SH-SY5Y (cell line): Measurements from ENCODE around the gene ASB16.

Experiments used
- GATA2 ChIP-seq: IDR thresholded peaks from 2 replicates; pipeline ENCODE4 v1.6.1; 2011; ENCODE audit warnings: mild to moderate bottlenecking, low read depth, low read length
- GATA3 ChIP-seq: IDR thresholded peaks from 2 replicates; pipeline ENCODE4 v1.6.1; 2011; ENCODE audit warnings: low read depth, mild to moderate bottlenecking, low read length, moderate library complexity

ASB16 gene

DNA sequence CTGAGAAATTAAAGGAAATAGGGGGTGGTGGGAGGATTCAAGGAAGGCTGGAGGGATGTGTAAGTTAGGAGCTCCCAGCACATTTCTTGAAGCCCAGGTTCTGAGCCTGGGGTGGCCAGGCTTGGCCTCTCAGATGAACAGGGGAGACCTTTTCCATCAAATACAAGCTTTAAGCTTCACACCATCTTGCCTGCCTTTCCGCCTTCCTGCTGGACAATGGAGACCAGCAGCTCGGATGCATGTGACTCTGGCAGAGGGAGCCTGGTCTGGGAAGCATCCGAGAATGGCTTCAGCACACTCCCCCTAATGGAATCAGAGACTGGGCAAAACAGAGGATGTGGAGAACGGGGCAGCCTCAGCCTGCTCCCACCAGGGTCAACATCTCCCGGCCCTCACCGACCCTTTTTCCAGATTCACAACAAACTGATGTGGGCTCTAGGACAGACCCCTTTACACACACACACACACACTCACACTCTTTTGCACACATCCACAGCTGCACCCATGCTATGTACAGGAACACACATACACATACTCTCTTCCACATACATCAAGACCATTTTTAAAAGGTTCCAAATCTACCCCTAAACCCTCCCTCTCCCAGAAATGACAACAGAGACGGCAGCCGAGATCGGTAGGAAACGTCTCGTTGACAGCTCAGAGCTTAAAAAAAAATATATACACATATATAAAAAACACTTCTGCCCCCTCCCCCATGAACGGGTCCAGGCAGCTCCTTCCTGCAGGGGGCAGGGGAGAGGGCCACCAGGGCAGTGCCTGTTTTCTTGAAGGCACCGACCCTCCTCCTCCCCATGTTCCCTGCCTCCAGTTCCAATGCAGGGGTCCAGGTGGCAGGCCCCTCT is 35.7 kb downstream of the ASB16 start:
- no peak for TF ChIP-seq GATA3

DNA sequence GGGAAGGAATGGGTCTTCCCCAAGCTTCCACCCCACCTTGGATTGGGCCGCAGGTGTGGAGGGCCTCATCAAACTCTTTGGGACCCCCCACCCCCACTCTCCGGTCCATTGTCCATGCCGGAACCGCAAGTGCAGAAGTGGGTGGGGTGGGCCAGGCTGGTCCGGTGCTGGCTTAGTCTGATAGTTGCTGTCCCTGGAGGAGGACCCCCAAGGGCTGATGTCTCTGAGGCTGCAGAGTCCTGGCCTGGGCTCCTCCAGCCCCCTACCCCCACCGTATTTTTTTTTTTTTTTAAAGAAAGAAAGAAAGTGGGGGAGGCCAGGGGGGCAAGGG is 36.3 kb downstream of the ASB16 start:
- TF ChIP-seq GATA3 (no peak), GATA2 (no peak)

DNA sequence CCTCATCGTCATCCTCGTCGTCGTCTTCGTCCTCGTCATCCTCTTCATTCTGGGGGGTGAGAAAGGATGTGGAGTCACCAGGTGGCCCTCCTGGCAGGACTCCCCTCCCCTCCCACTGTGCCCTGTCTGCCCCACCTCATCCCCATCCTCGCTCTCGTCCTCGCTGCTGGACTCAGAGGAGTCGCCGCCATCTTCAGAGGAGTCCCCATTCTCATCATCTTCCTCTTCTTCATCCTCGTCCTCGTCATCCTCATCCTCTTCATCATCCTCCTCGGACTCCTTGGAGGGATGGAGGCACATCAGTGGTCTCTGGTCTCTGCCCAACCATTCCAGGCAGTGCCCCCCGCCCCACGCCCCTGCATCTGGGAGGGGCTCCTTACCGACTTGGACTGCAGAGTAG is 36.8 kb downstream of the ASB16 start:
- no peak for TF ChIP-seq GATA2
- TF ChIP-seq GATA3: no peak

DNA sequence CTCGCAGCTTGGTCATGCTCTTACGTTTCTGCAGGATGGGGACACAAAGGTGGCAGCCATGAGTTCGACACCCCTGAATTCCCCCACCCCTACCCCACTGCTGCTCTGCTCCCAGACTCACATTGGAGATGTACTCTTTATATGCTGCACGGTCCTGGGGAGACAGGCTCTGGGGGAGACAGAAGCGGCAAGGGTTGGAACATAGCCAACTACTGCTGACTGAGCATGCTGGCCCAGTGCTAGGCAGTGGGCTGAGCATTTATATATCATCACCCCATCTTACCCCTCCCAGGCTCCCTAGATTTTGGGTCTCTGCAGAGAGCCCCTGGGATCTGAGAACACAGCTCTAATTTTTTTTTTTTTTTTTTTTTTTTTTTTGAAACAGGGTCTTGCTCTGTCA is 37.2 kb downstream of the ASB16 start:
- TF ChIP-seq GATA3 (no peak), GATA2 (no peak)

DNA sequence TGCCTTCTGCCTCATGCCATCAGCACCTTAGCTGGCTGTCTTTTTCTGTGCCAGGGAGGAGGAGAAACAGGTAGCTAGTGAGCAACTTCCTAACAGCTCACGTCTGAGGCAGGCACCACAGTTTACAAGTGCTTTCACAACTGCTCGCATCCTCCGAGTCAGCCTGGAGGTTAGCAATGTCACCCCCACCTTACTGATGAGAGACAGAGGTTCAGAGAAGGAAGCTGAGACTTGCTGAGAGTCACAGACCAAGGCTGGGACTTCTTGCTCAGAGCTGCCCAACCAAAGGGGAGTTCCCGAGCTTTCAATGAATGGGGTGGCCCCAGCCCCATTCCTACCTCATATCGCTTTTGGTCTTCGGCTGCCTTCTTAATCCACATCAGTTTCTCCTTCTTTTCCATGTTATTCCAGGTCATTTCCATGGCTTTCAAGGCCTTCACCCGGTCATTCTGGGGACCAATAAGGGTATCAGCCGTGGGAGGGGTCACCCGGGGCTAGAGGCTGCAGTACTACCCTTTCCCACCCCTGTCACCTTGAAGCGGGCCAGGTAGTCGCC is 39.4 kb downstream of the ASB16 start:
- TF ChIP-seq GATA2: no peak
- TF ChIP-seq GATA3: no peak

DNA sequence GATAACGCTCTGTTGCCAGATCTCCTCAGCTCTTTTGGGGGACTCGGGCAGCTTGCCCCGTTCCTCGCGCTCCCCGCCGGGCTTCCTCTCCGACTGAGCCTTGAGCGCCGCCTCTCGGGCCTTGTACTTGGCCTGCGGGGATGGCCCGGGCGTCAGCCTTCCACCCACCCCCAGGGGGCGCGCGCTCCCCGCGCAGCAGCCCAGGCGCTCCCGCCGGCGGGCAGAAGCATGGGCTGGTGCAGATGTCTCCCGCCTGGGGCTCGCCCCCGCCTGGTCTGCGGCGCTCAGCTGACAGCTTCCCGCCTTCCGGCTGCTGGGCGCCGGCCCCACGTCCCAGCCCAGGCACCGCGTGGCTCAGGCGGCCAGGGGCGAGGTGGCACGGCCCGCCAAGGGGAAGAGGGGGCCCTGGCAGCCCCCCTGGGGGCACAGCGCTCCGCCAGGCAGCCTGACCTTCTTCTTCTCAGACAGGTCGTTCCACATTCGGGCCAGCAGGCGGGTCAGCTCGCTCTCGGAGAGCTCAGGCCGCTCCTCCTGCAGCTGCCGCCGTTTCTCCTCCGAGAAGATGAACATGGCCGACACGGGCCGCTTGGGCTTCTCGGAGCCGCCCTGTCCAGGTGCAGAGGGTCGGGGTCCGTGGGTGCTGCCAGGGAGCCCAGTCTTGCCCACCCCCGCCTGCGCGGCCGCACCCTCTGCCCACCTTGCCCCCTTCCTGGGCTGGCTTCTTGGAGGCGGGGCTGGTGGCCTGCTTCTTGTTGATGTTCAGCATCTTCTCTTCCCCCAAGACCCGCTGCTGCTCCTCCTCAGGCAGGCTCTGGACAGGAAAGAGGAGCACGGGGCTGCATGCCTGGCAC is 40.1 kb downstream of the ASB16 start:
- no peak for TF ChIP-seq GATA2
- no peak for TF ChIP-seq GATA3

DNA sequence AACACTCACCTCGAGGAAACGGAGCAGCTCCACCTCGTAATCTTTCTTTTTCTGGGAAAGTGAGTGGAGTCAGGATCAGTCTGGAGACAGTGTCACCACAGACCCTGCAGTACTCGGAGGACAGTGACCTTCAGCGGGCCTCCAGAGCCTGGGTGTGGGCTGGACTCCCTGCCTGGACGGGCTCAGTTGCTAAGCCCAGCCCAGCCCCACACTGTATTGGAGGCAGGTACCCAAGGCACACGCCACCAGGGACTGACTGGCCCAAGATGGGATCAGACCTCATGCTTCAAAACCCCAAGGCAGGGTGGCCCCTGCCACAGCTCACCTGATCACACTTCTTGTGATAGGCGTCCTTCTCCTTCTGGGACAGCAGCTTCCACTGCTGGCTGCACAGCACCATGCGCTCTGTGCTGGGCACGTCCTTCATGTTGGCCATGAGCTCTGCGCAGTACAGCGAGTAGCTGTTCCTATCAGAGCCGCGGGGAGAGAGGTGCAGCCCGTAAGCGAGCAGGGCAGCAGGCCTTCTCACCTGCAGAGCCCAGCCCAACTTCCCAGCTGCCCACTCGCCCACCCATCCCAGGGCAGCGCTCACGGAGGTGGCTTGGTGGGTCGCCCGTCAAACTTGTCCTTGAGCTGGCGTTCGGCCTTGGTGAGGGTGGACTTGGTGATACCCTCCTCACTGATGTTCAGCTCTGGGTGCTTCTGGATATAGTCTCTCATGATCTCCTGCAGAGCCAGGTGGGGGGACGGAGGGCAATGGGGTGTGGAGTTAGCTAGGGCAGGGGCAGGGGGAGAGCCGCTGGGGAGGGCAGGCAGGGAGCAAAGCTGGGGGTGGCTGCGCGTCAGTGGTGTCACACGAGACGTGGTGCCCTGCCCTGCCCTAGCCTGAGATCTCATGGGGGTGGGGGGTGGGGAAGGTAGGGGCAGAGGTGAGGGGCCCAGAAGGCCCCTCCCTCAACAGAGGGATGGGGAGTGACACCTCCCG is 41.1 kb downstream of the ASB16 start:
- TF ChIP-seq GATA2: no peak
- TF ChIP-seq GATA3: no peak

DNA sequence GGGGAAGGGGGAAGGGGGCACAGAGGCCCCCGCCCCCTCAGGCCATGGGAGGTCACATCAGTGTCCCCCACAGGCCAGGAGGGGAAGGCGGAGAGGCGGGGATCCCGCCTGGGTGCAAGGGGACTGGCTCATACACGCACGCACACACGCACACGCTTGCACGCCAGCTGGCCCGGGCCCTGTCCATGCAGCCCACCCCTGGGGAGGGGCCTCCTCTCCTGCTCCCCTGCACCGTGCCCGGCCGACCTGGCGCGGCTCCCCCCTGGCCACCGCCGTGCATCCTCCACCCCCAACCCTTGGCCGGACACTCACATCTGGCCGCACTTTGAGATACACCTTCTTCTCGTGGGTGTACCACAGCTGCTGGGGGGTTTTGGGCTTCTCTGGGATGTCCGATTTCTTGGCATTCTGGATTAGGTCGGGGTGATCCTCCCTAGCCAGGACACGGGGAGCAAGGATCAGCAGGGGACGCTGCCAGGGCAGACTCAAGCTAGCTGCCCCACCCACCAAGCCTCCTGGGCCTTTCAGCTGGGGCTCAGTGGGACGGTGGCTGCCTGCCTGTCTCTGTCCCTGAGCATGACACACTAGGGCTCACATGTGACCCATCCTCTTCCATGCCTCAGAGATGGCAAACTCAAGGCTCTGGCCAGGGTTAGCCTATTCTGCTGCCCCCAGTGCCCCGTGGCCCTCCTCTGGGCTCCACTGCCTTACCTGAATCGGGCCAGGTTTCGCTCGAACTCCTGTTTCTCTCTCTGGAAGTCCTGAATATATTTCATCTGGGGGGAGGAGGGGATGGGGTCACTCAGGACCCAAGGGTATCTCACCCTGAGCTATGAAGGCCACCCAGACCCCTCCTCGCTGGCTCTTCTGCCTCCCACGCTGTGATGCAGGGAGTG is 42.3 kb downstream of the ASB16 start:
- TF ChIP-seq GATA2 (no peak), GATA3 (no peak)

DNA sequence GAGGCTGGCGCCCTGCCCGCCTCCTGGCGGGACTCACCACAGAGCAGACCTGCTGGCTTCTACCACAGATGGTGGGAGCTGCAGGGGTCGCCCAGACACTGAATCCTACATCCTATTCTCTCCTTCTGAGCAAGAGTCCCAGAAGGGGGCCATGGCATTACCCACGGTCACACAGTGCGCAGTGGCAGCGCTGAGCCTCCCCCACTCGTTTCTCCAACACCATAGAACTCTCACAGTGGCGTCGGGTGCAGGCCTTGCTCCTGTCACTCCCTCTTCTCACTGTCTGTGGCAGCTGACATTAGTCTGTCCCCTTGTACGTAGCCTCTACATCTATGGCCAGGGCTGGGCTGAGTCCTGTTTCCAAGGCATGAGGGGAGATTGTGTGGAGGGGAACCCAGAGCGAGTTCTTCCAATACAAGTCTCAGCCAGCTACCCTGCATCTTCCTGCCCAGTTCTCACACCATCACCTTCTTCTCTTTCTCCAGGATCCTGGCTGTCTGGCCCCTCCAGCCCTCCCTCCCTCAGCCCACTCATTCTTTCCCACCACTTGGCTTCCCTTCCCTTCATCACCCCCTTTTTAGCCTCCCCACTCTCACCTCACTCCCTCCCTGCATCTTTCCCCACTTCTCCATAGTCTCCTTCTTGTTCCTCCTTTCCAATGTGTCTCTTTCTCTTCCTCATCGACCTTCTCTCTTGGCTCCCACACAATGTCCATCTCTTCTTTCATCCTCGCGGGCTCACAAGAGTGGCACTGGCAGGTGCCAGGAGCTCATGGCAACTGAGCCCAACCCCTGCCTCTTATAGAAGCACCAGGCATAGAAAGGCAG is 43.1 kb downstream of the ASB16 start:
- TF ChIP-seq GATA2 (no peak), GATA3 (no peak)

DNA sequence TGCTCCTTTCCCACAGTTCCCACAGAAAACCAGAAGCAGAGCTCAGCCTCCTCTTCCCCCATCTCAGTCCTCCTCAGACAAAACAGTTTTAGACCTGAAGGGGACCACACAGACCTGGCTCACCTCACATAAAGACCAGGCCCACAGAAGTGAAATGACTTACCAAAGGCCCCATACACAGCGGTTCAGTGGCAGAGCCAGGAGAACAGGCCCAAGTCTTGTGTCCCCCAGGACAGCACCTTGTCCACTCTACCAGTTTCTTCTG is 43.7 kb downstream of the ASB16 start:
- TF ChIP-seq GATA2: no peak
- no peak for TF ChIP-seq GATA3

DNA sequence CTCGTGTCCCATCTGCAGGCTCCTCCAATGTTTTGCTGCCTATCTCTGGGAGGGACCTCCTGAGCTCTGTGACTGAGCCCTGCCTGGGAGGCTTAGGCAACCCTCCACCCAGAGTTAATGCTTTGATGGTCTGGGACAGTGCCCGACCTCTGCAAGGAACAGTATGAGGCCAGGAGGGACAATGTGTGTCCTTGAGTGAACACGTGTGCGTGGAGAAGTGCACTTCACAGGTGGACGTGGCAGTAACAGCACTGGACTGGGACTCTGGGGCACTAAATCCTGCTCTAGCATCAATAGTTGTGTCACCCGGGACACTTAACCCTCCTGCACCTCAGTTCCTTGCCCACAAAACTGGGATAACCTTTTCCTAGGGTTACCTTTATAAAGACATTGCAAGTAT is 44.4 kb downstream of the ASB16 start:
- TF ChIP-seq GATA2 (no peak), GATA3 (no peak)

DNA sequence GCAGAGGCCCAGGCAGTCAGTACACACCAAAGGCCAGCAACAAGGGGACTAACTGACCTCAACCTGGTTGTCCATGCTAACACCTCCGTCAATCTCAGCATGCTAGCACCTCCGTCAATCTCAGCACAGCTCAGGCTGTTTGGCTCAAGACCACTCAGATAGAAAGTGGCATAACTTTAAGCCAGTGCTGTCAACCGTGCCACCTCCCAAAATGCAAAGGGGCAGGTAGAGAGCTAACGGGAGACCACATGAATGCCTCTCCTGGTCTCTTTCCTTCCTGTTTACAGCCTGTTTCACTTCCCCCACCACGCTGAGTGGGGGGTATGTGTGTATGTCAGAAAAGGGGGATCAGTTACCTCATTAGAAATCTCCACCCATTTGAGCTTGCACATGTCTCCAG is 45.7 kb downstream of the ASB16 start:
- TF ChIP-seq GATA3 (no peak), GATA2 (no peak)
